DOHH2 (cell line): ENCODE results near the gene HSPH1.

Source experiments
- H3F3A ChIP-seq: fragments of 200-600 bp; sonication (generic), shearing (Covaris generic); 2 replicates; pipeline ENCODE4 v1.6.0; 2016; ENCODE audit warnings: antibody characterized with exemption, mild to moderate bottlenecking; ENCODE audit not compliant: control insufficient read depth, insufficient read depth
- H3K27ac ChIP-seq: fragments of 200-600 bp; sonication (generic); 2 replicates; pipeline ENCODE4 v1.5.1; 2014; ENCODE audit warnings: low read depth, mild to moderate bottlenecking, low read length, moderate library complexity
- H3K27me3 ChIP-seq: fragments of 200-600 bp; sonication (generic); 2 replicates; pipeline ENCODE4 v1.6.1; 2014; ENCODE audit warnings: mild to moderate bottlenecking, low read length, mixed read lengths; ENCODE audit not compliant: control insufficient read depth
- H3K36me3 ChIP-seq: fragments of 200-600 bp; sonication (generic); 2 replicates; pipeline ENCODE4 v1.6.1; 2014; ENCODE audit warnings: mild to moderate bottlenecking, low read length, moderate library complexity, mixed read lengths; ENCODE audit not compliant: control insufficient read depth
- H3K4me1 ChIP-seq: fragments of 200-600 bp; sonication (generic); 2 replicates; pipeline ENCODE4 v1.6.1; 2014; ENCODE audit warnings: mild to moderate bottlenecking, low read length, mixed read lengths; ENCODE audit not compliant: control insufficient read depth
- H3K4me2 ChIP-seq: fragments of 200-600 bp; sonication (generic); 2 replicates; pipeline ENCODE4 v1.6.0; 2014; ENCODE audit warnings: mild to moderate bottlenecking, low read length, moderate library complexity
- H3K4me3 ChIP-seq: fragments of 200-600 bp; sonication (generic); 2 replicates; pipeline ENCODE4 v1.5.1; 2014; ENCODE audit warnings: mild to moderate bottlenecking, low read length, mixed read lengths
- H3K79me2 ChIP-seq: fragments of 200-600 bp; sonication (generic); 2 replicates; pipeline ENCODE4 v1.6.1; 2014; ENCODE audit warnings: mild to moderate bottlenecking, low read length, mixed read lengths; ENCODE audit not compliant: control insufficient read depth
- H3K9me2 ChIP-seq: fragments of 200-600 bp; sonication (generic); replicated peaks from 2 replicates; pipeline ENCODE4 v1.6.1; 2014; ENCODE audit warnings: mild to moderate bottlenecking, low read length, mixed read lengths; ENCODE audit not compliant: control insufficient read depth
- H3K9me3 ChIP-seq: fragments of 200-600 bp; sonication (generic); 2 replicates; pipeline ENCODE4 v1.6.1; 2014; ENCODE audit warnings: antibody characterized with exemption, low read length, mixed read lengths; ENCODE audit not compliant: control insufficient read depth, insufficient read depth
- H4K20me1 ChIP-seq: fragments of 200-600 bp; sonication (generic); 2 replicates; pipeline ENCODE4 v1.6.0; 2014; ENCODE audit warnings: low read depth, mild to moderate bottlenecking, antibody characterized with exemption, low read length, moderate library complexity; ENCODE audit not compliant: control insufficient read depth, insufficient read depth
- CTCF ChIP-seq: fragments of 200-600 bp; sonication (generic); IDR thresholded peaks from one replicate; pipeline ENCODE4 v1.5.1; 2014; ENCODE audit warnings: antibody characterized with exemption, mild to moderate bottlenecking, low read depth, low read length; ENCODE audit not compliant: poor library complexity, severe bottlenecking
- EZH2phosphoT487 ChIP-seq: fragments of 200-600 bp; sonication (generic); IDR thresholded peaks from 2 replicates; pipeline ENCODE4 v1.6.1; 2017; ENCODE audit warnings: borderline replicate concordance, mild to moderate bottlenecking, antibody characterized with exemption, low read length, moderate library complexity, mixed read lengths

The HSPH1 gene

GRCh38 chr13:31149604-31150003 lies 12.1 kb downstream of the HSPH1 start:
- no peak overlapping the region for H3K4me2 ChIP-seq
- H3K4me3 ChIP-seq: no peak overlapping the region
- peaks cover 37% of the 10 kb centered on the region for H3K79me2 ChIP-seq
- H4K20me1 ChIP-seq: no peaks in the 10 kb centered on the region
- H3K4me1 ChIP-seq: no peaks in the 10 kb centered on the region
- H3K27ac ChIP-seq: no peak overlapping the region
- TF ChIP-seq CTCF: no peak
- no peak for TF ChIP-seq EZH2phosphoT487
- H3K36me3 ChIP-seq: peaks cover 98% of the 10 kb centered on the region
- H3F3A ChIP-seq: no peaks in the 10 kb centered on the region
- no peaks in the 10 kb centered on the region for H3K27me3 ChIP-seq
- no peaks in the 10 kb centered on the region for H3K9me2 ChIP-seq
- no peaks in the 10 kb centered on the region for H3K9me3 ChIP-seq

- H3K4me2 ChIP-seq: no peak overlapping the region
- peaks cover 33% of the 10 kb centered on the region for H3K79me2 ChIP-seq
- no peaks in the 10 kb centered on the region for H3K9me2 ChIP-seq
- TF ChIP-seq EZH2phosphoT487: no peak
- TF ChIP-seq CTCF: no peak
- no peak overlapping the region for H3K4me3 ChIP-seq
- no peaks in the 10 kb centered on the region for H3K9me3 ChIP-seq
- no peaks in the 10 kb centered on the region for H3K4me1 ChIP-seq
- H3K27ac ChIP-seq: no peak overlapping the region
- H3F3A ChIP-seq: no peaks in the 10 kb centered on the region
- peaks cover 98% of the 10 kb centered on the region for H3K36me3 ChIP-seq
- H3K27me3 ChIP-seq: no peaks in the 10 kb centered on the region
- peaks cover 4% of the 10 kb centered on the region; the same call in 1 of the 2 replicates for H4K20me1 ChIP-seq
Observed at GRCh38 chr13:31145417-31145816, 16.3 kb downstream of the HSPH1 start.

- Histone ChIP-seq H3K9me2 (no peaks in the 10 kb centered on the region), H3K4me3 (no peak overlapping the region), H3K79me2 (peaks cover 15% of the 10 kb centered on the region), H3K27me3 (no peaks in the 10 kb centered on the region), H3F3A (peaks cover 17% of the 10 kb centered on the region), H3K27ac (no peak overlapping the region), H3K4me1 (no peaks in the 10 kb centered on the region), H4K20me1 (peaks cover 9% of the 10 kb centered on the region; the same call in 1 of the 2 replicates), H3K36me3 (peaks cover 97% of the 10 kb centered on the region), H3K9me3 (no peaks in the 10 kb centered on the region), H3K4me2 (no peak overlapping the region)
- TF ChIP-seq CTCF (no peak), EZH2phosphoT487 (no peak)
Observed at GRCh38 chr13:31138515-31138914, 23.2 kb downstream of the HSPH1 start.
